ENCODE measurements around the gene F2. TPM values are rescaled to one million over a fixed set of nuclear protein-coding genes. Genes with fewer than 3 reads are reported as not detected.

F2 gene
- total RNA-seq, 1 donor from 2014 or later: not detected

DNA sequence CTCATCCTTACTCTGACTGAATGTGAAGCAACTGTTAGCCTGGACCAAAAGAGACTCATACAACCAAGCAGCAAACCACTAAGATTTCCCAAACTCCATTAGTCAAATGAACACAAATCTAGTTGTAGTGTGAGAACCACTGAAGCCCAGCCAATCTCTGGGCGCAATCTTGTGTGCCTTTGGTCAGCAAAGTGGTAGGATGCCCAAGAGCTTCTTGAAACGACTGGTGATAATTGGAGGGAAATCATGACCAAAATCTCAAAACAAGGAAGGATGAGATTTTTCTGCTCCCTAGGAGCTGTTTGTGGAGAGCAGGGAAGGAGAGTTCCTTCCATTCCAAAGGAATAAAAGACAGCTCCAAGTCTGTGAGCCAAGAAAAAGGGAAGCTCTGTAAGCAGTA lies 24.0 kb downstream of the F2 start:
- DNase-seq (ENCODE audit: low spot score): no peak

DNA sequence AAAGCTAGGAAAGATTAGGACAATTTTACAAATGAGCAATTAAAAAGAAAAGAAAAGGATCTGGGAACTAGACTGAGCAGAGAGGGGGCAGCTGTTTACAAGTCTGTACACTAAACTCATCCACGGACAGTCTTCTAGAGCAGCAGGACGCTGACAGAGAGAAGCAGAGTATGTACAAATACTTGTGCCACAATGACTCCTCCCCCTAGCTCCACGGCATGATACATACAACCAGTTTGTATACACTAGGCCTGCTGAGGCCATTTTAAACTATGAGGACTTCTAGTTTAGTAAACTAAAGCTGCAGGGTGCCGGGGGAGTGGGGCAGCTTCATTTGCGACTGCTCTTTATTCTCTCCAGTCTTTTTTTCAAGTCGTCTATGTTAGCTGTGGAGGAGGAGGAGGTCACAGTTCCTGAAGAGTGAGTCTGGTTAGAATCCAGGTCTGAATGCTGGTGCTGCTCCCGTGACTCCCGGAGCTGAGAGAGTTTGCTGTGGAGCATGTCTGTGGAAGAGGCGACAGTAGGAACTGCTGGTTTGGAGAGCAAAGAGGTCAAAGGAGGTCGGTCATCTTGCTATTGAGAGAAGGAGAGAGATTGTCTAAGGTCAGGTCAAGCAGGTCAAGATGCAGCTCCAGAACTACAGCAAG lies 24.8 kb downstream of the F2 start:
- DNase-seq (ENCODE audit: low spot score): no peak

- DNase-seq (ENCODE audit: low spot score): no peak
These were observed 26.3 kb downstream of the F2 start for GRCh38 chr11:46745328-46745727.

GRCh38 chr11:46745995-46746394 lies 27.0 kb downstream of the F2 start:
- no peak for DNase-seq (ENCODE audit: low spot score)

DNA sequence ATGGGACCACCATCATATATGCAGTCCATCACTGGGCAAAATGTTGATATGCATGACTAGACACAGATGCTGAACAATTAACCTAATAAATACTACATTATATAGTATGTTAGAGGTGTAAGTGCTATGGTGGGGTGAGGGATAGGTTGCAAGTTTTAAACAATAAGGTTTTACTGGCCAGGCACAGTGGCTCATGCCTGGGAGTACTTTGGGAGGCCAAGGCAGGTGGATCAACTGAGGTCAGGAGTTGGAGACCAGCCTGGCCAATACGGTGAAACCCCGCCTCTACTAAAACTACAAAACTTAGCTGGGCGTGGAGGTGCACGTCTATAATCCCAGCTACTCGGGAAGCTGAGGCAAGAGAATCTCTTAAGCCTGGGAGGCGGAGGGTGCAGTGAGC lies 28.1 kb downstream of the F2 start:
- no peak for DNase-seq (ENCODE audit: low spot score)

DNA sequence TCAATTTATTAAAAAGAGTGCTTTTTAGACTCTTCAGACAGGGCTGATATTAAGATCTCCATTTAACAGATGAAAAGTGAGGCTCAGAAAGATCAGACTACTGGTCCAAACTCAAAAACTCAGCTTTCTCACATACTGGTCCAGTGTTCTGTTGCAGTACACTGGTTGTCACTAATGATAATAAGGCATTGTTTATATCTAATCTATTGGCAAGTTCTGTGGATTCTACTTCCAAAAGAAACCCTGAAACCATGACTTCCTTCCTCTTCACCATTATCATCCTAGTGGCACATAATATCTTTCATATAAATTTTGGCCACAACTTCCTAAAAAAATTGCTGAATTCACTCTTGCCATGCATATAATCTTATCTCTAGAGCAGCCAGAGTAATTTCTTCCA lies 36.9 kb downstream of the F2 start:
- DNase-seq (ENCODE audit: low spot score): no peak

GRCh38 chr11:46759196-46759595 lies 40.2 kb downstream of the F2 start:
- DNase-seq (ENCODE audit: low spot score): no peak

DNA sequence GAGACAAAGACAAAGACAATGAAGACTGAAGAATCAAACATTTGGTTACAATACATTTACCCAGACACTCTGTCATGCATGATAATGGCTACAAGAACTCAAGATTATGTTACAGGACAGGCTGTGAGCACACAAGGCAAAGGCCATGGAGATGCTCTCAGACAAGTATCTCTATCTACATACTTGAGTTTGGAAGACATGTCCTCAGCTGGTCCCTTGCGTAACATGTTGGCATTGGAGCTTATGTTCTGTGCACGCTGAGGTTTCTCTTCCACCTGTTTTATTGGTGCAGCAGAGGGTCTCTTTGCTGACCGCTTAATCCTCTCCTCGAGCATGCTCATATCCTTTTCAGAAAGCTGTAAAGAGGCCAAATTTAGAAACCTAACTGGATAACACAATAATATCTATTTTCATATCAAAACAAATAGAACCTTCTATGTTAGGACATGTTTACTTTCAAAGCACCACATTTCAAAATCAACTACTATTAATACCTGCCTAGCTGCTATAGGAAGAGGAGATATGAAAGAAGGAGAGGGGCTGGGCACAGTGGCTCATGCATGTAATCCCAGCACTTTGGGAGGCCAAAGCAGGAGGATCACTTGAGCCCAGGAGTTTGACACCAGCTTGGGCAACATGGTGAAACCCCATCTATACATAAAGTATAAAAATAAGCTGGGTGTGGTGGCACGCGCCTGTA lies 41.6 kb downstream of the F2 start:
- DNase-seq (ENCODE audit: low spot score): no peak

GRCh38 chr11:46761807-46762206 lies 42.8 kb downstream of the F2 start:
- DNase-seq (ENCODE audit: low spot score): no peak

- no peak for DNase-seq (ENCODE audit: low spot score)
These were observed 43.2 kb downstream of the F2 start for GRCh38 chr11:46762248-46762647.

DNA sequence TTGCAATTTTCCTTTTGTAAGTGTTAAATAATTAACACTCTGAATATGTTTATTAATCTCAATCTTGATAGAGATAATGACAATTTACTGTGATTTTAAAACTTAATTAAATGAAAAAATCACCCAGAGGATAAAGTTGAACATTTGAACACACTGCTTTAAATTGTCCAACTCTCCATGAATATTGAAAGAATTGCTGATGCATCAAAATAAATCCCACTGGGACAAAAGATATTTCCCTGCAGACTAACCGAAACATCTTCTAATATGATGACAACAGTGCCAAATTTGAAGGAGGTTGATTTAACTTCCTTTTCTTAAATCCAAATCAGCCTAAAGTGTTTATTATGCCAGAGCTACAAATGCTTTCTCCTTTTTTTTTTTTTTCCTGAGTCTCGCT lies 47.6 kb downstream of the F2 start:
- no peak for DNase-seq (ENCODE audit: low spot score)

- DNase-seq (ENCODE audit: low spot score): no peak
These were observed 50.7 kb downstream of the F2 start for GRCh38 chr11:46769636-46770221.

GRCh38 chr11:46776878-46777277 lies 57.9 kb downstream of the F2 start:
- no peak for DNase-seq (ENCODE audit: low spot score)

DNA sequence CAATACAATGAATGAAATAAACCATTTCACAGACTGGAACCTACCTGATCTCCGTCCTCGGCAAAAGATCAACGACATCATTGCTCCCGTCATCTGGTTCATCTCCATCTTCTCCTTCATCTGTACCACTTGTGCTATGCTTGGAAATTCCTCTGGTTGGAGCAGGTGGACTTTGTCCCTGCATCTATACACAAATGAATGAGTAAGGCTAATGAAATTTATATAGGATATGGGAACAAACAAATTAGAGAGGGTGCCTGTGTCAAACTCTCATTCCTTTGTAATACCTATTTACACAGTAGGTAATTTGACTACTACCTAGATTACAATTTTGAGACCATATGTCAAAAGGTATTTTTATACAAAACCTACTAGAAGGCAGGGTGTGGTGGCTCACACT lies 59.4 kb downstream of the F2 start:
- no peak for DNase-seq (ENCODE audit: low spot score)

Other genes starting within 250 kb of the F2 start
- gene AMBRA1, start 125.2 kb upstream of the F2 start, total RNA-seq: 56.0 TPM
- gene HARBI1, start 102.0 kb upstream of the F2 start, total RNA-seq: 4.8 TPM
- gene ATG13, start 101.7 kb upstream of the F2 start, total RNA-seq: 80.7 TPM
- gene ARHGAP1, start 18.6 kb upstream of the F2 start, total RNA-seq: 175 TPM
- gene ZNF408, start 18.2 kb upstream of the F2 start, total RNA-seq: 10.7 TPM
- gene CKAP5, start 127.1 kb downstream of the F2 start, total RNA-seq: 86.4 TPM
- 8.6 TPM for gene LRP4, start 199.3 kb downstream of the F2 start, total RNA-seq
- gene CSTPP1, start 217.5 kb downstream of the F2 start, total RNA-seq: 43.0 TPM

All from ureter (tissue), 1 donor.